OCI-LY3 (cell line): Measurements from ENCODE around the gene NXN.
"Not testable (repeated sequence)": the region's sequence is repeated elsewhere in the genome, so short reads cannot be mapped to it uniquely, and the experiment has no call there.

Experiments used
- H2AFZ ChIP-seq: fragments of 200-600, 300-600 bp; shearing (Covaris generic); 2 replicates; pipeline ENCODE4 v1.6.0; 2014; ENCODE audit warnings: antibody characterized with exemption, low read depth, low read length
- H3K27ac ChIP-seq: fragments of 200-600, 300-600 bp; sonication (generic); 2 replicates; pipeline ENCODE4 v1.5.1; 2014; ENCODE audit warnings: mild to moderate bottlenecking, low read length, moderate library complexity, mixed read lengths
- H3K27me3 ChIP-seq: fragments of 200-600, 300-600 bp; sonication (generic); 2 replicates; pipeline ENCODE4 v1.6.1; 2014; ENCODE audit warnings: low read depth, low read length, mixed read lengths
- H3K36me3 ChIP-seq: fragments of 200-600, 300-600 bp; sonication (generic); replicated peaks from 2 replicates; pipeline ENCODE3; 2014; ENCODE audit warnings: low read depth, low read length, mixed read lengths
- H3K4me1 ChIP-seq: fragments of 300-600, 200-600 bp; sonication (generic); 2 replicates; pipeline ENCODE4 v1.6.1; 2014; ENCODE audit warnings: low read length, mixed read lengths
- H3K4me2 ChIP-seq: fragments of 200-600, 300-600 bp; sonication (generic); 2 replicates; pipeline ENCODE4 v1.6.1; 2014; ENCODE audit warnings: low read length, mixed read lengths
- H3K4me3 ChIP-seq: fragments of 300-600, 200-600 bp; sonication (generic); 2 replicates; pipeline ENCODE4 v1.5.1; 2014; ENCODE audit warnings: antibody characterized with exemption, mild to moderate bottlenecking, low read length, moderate library complexity
- H3K79me2 ChIP-seq: fragments of 300-600, 200-600 bp; shearing (Covaris generic); 2 replicates; pipeline ENCODE4 v1.6.1; 2014; ENCODE audit warnings: mild to moderate bottlenecking, low read length, mixed read lengths
- H3K9ac ChIP-seq: fragments of 300-600, 200-600 bp; shearing (Covaris generic); 2 replicates; pipeline ENCODE4 v1.6.0; 2014; ENCODE audit warnings: mild to moderate bottlenecking, low read length, moderate library complexity
- H3K9me3 ChIP-seq: fragments of 200-600, 300-600 bp; shearing (Covaris generic); 2 replicates; pipeline ENCODE4 v1.6.1; 2014; ENCODE audit warnings: low read length, mixed read lengths; ENCODE audit not compliant: insufficient read depth
- H4K20me1 ChIP-seq: fragments of 200-600, 300-600 bp; sonication (generic); 2 replicates; pipeline ENCODE4 v1.6.1; 2016; ENCODE audit warnings: low read length, mixed read lengths; ENCODE audit not compliant: insufficient read depth
- EZH2phosphoT487 ChIP-seq: fragments of 200-600 bp; shearing (Covaris generic); IDR thresholded peaks from 2 replicates; pipeline ENCODE4 v1.6.1; 2018; ENCODE audit warnings: antibody characterized with exemption, mixed run types, low read depth
- TF ChIP-seq, protein P1 (sequence below): fragments of 200-600, 300-600 bp; sonication (generic); IDR thresholded peaks from 2 replicates; pipeline ENCODE4 v1.5.1; 2014; ENCODE audit warnings: antibody characterized with exemption, low read length, low read depth

The NXN gene

DNA sequence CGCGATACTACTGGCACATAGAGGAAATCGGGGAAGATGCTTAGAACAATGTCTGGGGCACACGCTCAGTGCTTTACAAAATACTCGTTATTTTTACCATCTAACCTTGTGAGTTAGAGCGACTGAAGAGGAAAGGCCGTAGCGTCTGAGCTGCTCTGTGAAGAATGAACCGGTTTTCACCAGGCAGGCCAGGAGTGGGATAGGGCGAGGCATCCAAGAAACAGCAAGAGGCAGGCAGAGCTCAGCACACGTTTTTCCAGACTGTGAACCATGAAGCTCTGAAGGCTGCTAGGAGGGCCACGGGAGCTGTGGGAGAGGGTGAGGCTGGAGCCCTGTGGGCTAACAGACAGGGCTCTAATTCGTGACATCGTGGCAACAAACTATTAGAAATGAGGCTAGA is 101.9 kb downstream of the NXN start:
- Histone ChIP-seq H4K20me1 (no peaks in the 10 kb centered on the region), H3K27ac (no peak overlapping the region), H3K27me3 (no peaks in the 10 kb centered on the region), H2AFZ (no peak overlapping the region), H3K9ac (no peak overlapping the region), H3K9me3 (no peaks in the 10 kb centered on the region), H3K36me3 (no peaks in the 10 kb centered on the region), H3K4me2 (no peak overlapping the region), H3K4me3 (no peak overlapping the region), H3K79me2 (no peaks in the 10 kb centered on the region), H3K4me1 (no peaks in the 10 kb centered on the region)
- no peak for TF ChIP-seq EZH2phosphoT487
- TF ChIP-seq, protein P1, sequence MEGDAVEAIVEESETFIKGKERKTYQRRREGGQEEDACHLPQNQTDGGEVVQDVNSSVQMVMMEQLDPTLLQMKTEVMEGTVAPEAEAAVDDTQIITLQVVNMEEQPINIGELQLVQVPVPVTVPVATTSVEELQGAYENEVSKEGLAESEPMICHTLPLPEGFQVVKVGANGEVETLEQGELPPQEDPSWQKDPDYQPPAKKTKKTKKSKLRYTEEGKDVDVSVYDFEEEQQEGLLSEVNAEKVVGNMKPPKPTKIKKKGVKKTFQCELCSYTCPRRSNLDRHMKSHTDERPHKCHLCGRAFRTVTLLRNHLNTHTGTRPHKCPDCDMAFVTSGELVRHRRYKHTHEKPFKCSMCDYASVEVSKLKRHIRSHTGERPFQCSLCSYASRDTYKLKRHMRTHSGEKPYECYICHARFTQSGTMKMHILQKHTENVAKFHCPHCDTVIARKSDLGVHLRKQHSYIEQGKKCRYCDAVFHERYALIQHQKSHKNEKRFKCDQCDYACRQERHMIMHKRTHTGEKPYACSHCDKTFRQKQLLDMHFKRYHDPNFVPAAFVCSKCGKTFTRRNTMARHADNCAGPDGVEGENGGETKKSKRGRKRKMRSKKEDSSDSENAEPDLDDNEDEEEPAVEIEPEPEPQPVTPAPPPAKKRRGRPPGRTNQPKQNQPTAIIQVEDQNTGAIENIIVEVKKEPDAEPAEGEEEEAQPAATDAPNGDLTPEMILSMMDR = no peak

DNA sequence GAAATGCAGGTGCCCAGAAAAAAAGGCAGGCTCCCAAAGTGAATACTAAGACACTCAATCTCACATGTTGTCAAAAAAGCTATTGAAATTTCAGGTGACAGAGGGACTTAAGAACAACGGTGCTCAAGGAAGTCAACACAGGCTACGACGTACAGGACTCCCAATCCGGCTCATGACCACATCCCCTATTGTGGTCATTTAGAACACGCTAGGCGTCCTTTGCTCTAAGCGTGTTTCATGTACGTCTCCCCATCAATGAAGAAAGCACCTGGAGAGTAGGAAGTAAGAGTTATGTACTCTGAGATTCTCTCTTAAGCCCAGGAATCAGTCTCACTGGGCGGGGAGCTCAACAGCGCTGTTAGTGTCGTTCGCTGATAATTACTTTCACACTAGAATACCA is 103.3 kb downstream of the NXN start:
- no peaks in the 10 kb centered on the region for H4K20me1 ChIP-seq
- H3K27me3 ChIP-seq = no peaks in the 10 kb centered on the region
- H3K36me3 ChIP-seq = no peaks in the 10 kb centered on the region
- no peak overlapping the region for H3K27ac ChIP-seq
- H3K4me1 ChIP-seq = no peaks in the 10 kb centered on the region
- H3K4me3 ChIP-seq = no peak overlapping the region
- TF ChIP-seq, protein P1 = no peak
- no peak for TF ChIP-seq EZH2phosphoT487
- no peaks in the 10 kb centered on the region for H3K79me2 ChIP-seq
- no peak overlapping the region for H3K4me2 ChIP-seq
- no peak overlapping the region for H3K9ac ChIP-seq
- H3K9me3 ChIP-seq = no peaks in the 10 kb centered on the region
- no peak overlapping the region for H2AFZ ChIP-seq

DNA sequence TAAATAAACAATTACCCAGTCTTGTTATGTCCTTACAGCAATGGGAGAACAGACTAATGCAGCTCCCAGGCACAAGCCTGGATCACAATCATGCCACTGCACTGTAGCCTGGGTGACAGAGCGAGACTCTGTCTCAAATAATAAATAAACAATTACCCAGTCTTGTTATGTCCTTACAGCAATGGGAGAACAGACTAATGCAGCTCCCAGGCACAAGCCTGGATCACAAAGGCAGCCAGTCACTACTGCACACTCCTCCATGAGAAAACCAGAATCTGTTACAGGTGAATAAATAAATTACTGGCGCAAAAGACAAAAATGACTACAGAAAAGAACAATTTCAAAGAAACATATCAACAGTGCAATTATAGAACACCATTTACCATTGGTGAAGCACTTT is 105.0 kb downstream of the NXN start:
- H3K4me3 ChIP-seq, H3K9me3 ChIP-seq, H3K36me3 ChIP-seq, H3K27me3 ChIP-seq, H4K20me1 ChIP-seq, H3K27ac ChIP-seq, H3K79me2 ChIP-seq, H3K4me1 ChIP-seq, H3K9ac ChIP-seq, H2AFZ ChIP-seq, H3K4me2 ChIP-seq: not testable (repeated sequence)

DNA sequence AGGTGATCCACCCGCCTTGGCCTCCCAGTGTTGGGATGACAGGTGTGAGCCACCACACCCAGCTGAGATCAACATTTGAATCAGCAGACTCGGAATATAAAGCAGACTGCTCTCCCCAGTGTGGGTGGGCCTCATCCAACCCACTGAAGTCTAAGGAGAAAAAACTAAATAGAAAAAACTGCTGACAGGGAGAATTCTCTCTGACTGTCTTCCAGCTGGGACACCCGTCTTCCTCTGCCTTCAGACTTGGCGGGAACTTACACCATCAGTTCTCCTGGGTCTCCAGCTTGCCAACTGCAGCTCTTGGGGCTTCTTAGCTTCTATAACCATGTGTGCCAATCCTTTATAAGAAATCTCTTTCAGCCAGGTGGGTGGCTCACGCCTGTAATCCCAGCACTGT is 106.7 kb downstream of the NXN start:
- Histone ChIP-seq H3K4me2 (no peak overlapping the region), H3K27ac (no peak overlapping the region), H3K79me2 (no peaks in the 10 kb centered on the region), H3K27me3 (no peaks in the 10 kb centered on the region), H3K9me3 (no peaks in the 10 kb centered on the region), H3K36me3 (no peaks in the 10 kb centered on the region), H3K4me1 (no peaks in the 10 kb centered on the region), H2AFZ (no peak overlapping the region), H3K4me3 (no peak overlapping the region), H4K20me1 (no peaks in the 10 kb centered on the region), H3K9ac (no peak overlapping the region)
- TF ChIP-seq, protein P1 = no peak
- TF ChIP-seq EZH2phosphoT487 = no peak
